Measurements from ENCODE around the gene MAGEB16. TPM values are rescaled to one million over a fixed set of nuclear protein-coding genes. Genes with fewer than 3 reads are reported as not detected.

Gene MAGEB16
- total RNA-seq, result not detected

DNA sequence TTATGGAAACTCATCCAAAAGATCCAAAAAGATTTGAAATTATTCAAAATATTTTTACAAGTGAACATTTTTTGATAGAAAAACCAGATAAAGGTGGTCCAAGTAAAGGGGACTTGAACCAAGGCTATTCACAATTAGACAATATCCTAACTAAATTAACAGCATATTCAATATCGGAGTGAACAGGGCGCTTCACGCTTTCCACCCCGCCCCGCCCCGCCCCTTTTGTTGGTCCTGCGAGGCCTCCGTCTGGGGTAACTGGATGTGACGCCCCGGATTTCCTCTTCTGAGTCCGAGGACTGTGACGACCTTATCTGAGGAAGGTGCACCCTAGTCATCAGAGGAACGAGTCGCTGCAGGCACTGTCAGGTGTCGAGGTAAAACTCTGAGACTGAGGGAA is at the start of gene MAGEB16:
TSS of gene MAGEB16 (plus strand) at position 301 of the 400 bp plus-strand sequence. CDS start 3,855 bp downstream, outside the sequence.
- WGBS, 2 donors, result 85 to 90% methylated on average over 4 to 8 of the region's 15 CpGs
- no peak within 1 kb of the TSS for H3K4me3 ChIP-seq
- no peak for TF ChIP-seq POLR2A (IDR thresholded peaks at IDR 0.05)
- TF ChIP-seq, protein P1, sequence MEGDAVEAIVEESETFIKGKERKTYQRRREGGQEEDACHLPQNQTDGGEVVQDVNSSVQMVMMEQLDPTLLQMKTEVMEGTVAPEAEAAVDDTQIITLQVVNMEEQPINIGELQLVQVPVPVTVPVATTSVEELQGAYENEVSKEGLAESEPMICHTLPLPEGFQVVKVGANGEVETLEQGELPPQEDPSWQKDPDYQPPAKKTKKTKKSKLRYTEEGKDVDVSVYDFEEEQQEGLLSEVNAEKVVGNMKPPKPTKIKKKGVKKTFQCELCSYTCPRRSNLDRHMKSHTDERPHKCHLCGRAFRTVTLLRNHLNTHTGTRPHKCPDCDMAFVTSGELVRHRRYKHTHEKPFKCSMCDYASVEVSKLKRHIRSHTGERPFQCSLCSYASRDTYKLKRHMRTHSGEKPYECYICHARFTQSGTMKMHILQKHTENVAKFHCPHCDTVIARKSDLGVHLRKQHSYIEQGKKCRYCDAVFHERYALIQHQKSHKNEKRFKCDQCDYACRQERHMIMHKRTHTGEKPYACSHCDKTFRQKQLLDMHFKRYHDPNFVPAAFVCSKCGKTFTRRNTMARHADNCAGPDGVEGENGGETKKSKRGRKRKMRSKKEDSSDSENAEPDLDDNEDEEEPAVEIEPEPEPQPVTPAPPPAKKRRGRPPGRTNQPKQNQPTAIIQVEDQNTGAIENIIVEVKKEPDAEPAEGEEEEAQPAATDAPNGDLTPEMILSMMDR (IDR thresholded peaks at IDR 0.05), result no peak
- H3K27me3 ChIP-seq, result no peaks in the 10 kb centered on the region
- no peaks in the 10 kb centered on the region for H3K4me1 ChIP-seq
- intact Hi-C loops (cut with DNase I), result no loop called here
- no peak for DNase-seq
- H3K36me3 ChIP-seq, result no peaks in the 10 kb centered on the region
- no peaks in the 10 kb centered on the region for H3K9me3 ChIP-seq
- H3K27ac ChIP-seq, result no peak within 1 kb of the TSS

DNA sequence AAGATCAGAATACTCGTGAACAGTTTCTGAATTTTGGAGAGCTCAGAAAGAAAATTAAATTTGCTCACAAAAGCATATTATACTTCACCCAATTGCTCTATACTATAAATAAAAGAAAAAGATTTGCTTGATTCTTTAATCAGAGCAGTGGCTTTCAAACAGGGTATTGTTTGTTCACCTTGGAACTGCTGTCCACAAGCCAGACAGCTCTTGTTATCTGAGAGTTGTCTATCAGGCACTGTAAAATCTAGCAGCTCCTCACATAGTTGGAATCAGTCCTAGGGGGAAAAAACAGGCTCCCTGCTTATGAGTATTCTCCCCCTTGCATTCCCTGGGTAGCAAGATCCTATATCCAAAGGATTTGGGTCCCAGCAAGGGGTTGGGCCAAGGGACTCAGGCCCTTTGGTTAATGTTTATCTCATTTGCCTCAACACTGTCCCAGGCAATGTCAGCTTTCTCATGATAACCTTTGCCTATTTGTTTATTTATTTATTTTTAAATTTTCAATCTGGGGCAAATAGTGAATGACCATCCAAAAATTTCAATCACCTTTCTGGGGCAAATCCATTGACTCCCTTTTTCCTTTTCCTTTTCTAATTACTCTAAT is 24.1 kb upstream of the MAGEB16 start:
- intact Hi-C loops (cut with DNase I), result no loop called here
- Histone ChIP-seq H3K27me3 (no peaks in the 10 kb centered on the region), H3K27ac (no peak overlapping the region), H3K4me1 (no peaks in the 10 kb centered on the region), H3K36me3 (no peaks in the 10 kb centered on the region), H3K9me3 (no peaks in the 10 kb centered on the region), H3K4me3 (no peak overlapping the region)
- WGBS, 2 donors, result 83 to 91% methylated on average over 1 of the region's 1 CpG
- DNase-seq, result no peak
- TF ChIP-seq, protein P1 (IDR thresholded peaks at IDR 0.05), result no peak
- TF ChIP-seq POLR2A (IDR thresholded peaks at IDR 0.05), result no peak

- intact Hi-C loops (cut with DNase I), result no loop called here
- Histone ChIP-seq H3K4me1 (no peaks in the 10 kb centered on the region), H3K27me3 (no peaks in the 10 kb centered on the region), H3K36me3 (no peaks in the 10 kb centered on the region), H3K4me3 (no peak overlapping the region), H3K9me3 (no peaks in the 10 kb centered on the region), H3K27ac (no peak overlapping the region)
- no peak for DNase-seq
- no peak for TF ChIP-seq POLR2A (IDR thresholded peaks at IDR 0.05)
- 79 to 95% methylated on average over 5 of the region's 6 CpGs for WGBS, 2 donors
Observed at GRCh38 chrX:35785075-35785474, 13.1 kb upstream of the MAGEB16 start.

DNA sequence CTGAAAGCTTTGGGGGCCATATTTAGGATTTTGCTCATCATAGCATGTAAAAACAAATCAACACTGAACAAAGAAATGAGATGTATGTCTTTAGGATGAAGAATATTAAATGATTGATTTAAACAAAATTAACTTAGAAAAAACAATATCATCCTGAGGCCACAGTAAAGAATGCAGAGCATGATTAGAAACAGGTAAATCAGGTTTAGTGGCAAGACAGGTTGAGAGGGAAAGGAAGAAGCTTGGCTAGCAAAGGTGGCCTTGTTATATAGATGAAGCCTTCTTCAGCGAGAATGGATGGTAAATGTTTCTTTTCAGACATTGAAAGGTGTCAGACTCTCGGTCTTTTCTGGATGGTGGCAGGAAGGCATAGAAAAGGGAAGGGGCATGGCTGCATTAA is 11.9 kb upstream of the MAGEB16 start:
- Histone ChIP-seq H3K4me1 (no peaks in the 10 kb centered on the region), H3K27me3 (no peaks in the 10 kb centered on the region), H3K27ac (no peak overlapping the region), H3K36me3 (no peaks in the 10 kb centered on the region), H3K4me3 (no peak overlapping the region), H3K9me3 (no peaks in the 10 kb centered on the region)
- 28 to 50% methylated on average over 2 of the region's 2 CpGs for WGBS, 2 donors
- no peak for DNase-seq
- TF ChIP-seq, protein P1 (IDR thresholded peaks at IDR 0.05), result no peak
- no peak for TF ChIP-seq POLR2A (IDR thresholded peaks at IDR 0.05)
- intact Hi-C loops (cut with DNase I), result no loop called here

DNA sequence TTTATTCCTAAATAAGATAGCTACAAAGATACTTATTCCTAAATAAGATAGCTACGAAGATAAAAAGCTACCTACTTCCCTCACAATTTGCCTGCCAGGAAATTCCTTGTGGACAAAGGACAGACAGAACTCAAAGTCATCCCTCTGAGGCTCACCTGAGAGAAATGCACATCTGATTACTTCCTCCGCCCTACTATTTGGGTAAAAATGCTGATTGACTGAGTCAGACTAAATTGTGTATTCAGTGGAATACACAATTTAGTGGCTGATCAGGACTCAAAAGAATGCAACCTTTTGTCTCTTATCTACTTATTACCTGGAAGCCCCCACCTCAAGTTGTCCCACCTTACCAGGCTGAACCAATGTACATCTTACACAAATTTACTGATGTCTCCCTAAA is 10.3 kb upstream of the MAGEB16 start:
- H3K9me3 ChIP-seq, result no peaks in the 10 kb centered on the region
- intact Hi-C loops (cut with DNase I), result no loop called here
- TF ChIP-seq, protein P1 (IDR thresholded peaks at IDR 0.05), result no peak
- TF ChIP-seq POLR2A (IDR thresholded peaks at IDR 0.05), result no peak
- H3K27ac ChIP-seq, result no peak overlapping the region
- H3K36me3 ChIP-seq, result no peaks in the 10 kb centered on the region
- no peaks in the 10 kb centered on the region for H3K27me3 ChIP-seq
- WGBS, 2 donors, result 75 to 89% methylated on average over 2 of the region's 2 CpGs
- DNase-seq, result no peak
- no peak overlapping the region for H3K4me3 ChIP-seq
- H3K4me1 ChIP-seq, result no peaks in the 10 kb centered on the region

DNA sequence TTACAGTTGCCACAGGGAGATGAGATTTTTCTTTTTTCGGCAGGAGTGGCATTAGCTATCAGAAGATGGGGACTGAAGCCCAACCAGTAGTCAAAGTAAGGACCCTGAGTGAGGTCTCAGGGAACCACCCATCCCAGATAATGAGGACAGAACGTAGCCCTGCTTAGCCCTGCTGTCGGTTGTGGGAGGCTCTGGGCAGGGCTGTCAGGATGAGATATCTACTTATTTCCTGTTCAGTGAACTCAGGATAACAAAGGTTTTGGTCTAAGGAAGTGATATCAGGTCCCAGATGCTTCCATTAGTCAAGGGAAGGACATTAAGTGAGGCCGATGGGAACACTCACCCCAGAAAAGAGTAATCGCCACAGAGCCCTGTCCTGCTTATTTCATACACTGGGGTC is 2.3 kb downstream of the MAGEB16 start:
- H3K27me3 ChIP-seq, result no peaks in the 10 kb centered on the region
- H3K9me3 ChIP-seq, result no peaks in the 10 kb centered on the region
- no peak overlapping the region for H3K4me3 ChIP-seq
- intact Hi-C loops (cut with DNase I), result no loop called here
- H3K4me1 ChIP-seq, result no peaks in the 10 kb centered on the region
- 29 to 80% methylated on average over 1 to 5 of the region's 5 CpGs for WGBS, 2 donors
- no peak overlapping the region for H3K27ac ChIP-seq
- no peaks in the 10 kb centered on the region for H3K36me3 ChIP-seq
- TF ChIP-seq POLR2A (IDR thresholded peaks at IDR 0.05), result no peak
- TF ChIP-seq, protein P1 (IDR thresholded peaks at IDR 0.05), result no peak
- no peak for DNase-seq
